ENCODE data around the gene METTL16.
A peak's percentile ranks its signal among the peaks of the same experiment; 100 is the strongest.

The METTL16 gene

DNA sequence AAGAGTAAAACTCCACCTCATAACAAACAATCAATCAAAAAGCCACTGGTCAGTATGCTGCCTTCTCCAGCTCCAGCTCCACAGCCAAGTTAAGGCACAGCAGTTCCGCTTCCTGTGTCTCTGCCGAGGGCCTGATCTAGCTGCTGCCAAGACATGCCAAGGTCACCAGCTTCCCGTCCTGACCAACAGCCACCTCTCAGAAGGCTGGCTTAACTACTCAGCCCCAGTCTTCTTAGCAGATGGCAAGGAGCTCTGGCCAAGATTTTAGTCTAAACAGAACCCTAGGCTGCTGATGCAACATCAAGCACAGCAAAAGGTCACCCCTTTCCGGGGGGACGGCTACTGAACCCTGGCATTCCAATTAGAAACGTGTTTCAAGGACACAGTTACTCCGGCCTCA is 93.1 kb downstream of the METTL16 start:
- DNase-seq (ENCODE audit: low read depth), result no peak
- H3K4me3 ChIP-seq (ENCODE audit: control insufficient read depth, low read depth, low read length), result no peak overlapping the region
- TF ChIP-seq, protein P1, sequence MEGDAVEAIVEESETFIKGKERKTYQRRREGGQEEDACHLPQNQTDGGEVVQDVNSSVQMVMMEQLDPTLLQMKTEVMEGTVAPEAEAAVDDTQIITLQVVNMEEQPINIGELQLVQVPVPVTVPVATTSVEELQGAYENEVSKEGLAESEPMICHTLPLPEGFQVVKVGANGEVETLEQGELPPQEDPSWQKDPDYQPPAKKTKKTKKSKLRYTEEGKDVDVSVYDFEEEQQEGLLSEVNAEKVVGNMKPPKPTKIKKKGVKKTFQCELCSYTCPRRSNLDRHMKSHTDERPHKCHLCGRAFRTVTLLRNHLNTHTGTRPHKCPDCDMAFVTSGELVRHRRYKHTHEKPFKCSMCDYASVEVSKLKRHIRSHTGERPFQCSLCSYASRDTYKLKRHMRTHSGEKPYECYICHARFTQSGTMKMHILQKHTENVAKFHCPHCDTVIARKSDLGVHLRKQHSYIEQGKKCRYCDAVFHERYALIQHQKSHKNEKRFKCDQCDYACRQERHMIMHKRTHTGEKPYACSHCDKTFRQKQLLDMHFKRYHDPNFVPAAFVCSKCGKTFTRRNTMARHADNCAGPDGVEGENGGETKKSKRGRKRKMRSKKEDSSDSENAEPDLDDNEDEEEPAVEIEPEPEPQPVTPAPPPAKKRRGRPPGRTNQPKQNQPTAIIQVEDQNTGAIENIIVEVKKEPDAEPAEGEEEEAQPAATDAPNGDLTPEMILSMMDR (IDR thresholded peaks at IDR 0.05; ENCODE audit: control insufficient read depth, insufficient read depth, low read depth, low read length, missing control alignments), result no peak

DNA sequence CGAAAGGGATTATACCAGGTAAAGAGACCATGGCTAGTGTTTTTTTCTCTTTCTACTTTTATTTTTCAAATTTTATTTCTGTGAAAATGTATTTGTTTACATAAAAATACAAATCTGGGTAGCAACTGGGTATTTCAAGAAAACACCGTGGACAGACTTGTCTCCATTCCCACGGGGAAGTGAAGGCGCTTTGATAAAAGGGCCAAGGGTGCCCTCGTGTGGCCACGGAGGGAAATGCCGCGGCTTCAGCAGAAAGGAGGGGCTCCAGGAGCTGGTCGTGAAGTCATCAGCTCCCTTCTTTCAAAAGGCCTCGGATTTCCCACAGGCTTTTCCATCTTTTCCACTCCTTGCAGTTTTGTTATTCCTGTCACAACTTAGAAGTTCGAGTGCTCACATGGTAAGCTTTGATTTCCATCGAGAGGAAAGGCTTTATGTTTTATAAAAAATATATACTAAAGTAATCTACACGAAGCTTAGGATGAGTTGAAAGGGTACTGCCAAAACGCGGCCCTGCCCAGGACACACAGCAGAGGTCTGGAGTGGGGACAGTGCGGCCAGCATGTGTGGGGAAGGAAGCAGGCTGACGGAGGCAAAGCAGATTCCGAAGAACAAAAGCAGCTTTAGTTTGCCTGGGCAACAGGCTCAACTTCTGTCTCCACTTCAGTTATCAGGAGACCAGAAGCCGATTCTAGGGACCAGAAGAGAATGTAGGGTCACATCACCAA is 95.5 kb downstream of the METTL16 start:
- H3K4me3 ChIP-seq (ENCODE audit: control insufficient read depth, low read depth, low read length), result no peak overlapping the region
- peak; percentile 54 for DNase-seq (ENCODE audit: low read depth)
- TF ChIP-seq, protein P1 (IDR thresholded peaks at IDR 0.05; ENCODE audit: control insufficient read depth, insufficient read depth, low read depth, low read length, missing control alignments), result peak; percentile 86

DNA sequence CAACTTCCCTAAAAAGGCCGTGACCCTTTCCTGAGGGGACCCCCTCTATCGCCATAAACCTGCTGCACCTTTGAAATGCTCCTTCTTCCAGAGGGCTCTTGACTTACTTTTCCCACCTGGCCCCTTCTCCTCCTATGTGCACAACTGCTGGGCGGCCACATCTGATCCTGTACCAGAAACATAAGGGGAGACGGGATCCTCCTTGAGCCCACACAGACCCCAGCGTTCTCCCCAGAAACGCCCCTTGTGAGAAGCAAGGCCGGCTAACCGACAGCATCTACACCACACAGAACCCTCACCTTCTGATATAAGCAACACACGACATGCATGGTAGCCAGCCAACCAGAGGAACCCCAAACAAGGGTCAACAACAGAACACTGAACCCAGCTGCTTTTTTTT is 96.6 kb downstream of the METTL16 start:
- H3K4me3 ChIP-seq (ENCODE audit: control insufficient read depth, low read depth, low read length), result no peak overlapping the region
- DNase-seq (ENCODE audit: low read depth), result no peak
- TF ChIP-seq, protein P1 (IDR thresholded peaks at IDR 0.05; ENCODE audit: control insufficient read depth, insufficient read depth, low read depth, low read length, missing control alignments), result no peak

DNA sequence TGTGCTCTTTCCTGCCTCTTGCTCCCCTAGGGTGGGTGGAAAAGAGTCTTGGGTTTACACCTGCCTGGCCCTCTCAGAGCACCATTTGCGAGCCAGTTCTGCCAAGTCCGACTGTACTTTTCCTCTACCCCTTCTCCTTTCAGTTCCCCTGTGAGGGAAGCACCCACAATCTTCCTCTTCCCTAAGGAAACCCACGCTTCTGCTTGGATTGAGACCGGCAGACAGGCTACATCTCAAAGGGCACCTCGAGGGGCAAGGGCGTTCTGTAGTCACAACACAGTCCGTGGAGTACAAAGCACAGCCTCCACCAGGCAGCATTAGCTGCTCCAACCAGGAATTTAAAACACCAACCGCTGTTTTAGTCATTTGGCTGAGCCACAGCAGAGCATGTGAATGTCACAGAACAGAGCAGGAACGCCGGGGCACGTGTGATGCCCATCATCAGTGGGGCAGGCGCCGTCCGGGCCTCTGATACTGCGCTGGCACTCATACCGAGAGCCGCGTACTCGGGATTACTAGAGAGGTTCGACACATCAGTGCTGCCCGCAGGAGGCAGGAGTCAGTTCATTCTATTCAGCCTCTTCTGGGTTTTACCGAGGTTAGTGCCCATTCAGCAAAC is 97.1 kb downstream of the METTL16 start:
- TF ChIP-seq, protein P1 (IDR thresholded peaks at IDR 0.05; ENCODE audit: control insufficient read depth, insufficient read depth, low read depth, low read length, missing control alignments), result no peak
- H3K4me3 ChIP-seq (ENCODE audit: control insufficient read depth, low read depth, low read length), result no peak overlapping the region

DNA sequence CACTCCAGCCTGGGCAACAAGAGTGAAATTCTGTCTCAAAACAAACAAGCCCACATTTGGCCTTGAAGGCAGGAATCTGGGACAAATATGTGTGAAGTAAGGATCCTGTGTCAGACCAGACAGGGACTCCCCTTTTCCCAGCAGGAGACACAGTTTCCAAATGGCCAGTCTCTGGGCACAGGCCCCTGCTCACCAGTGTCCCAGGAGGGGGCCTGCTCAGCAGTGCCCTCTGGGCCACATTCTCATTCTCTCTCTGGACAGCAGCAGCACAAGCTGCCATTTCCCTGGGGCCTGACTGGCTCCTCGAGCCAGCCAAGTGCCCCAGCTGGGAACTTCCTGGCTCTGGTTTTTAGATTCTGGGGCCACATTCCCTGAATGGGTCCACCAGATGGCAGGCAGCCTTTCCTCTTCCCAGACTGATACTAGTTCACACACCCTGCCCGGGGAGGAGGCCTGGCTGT is 99.1 kb downstream of the METTL16 start:
- no peak overlapping the region for H3K4me3 ChIP-seq (ENCODE audit: control insufficient read depth, low read depth, low read length)
- DNase-seq (ENCODE audit: low read depth), result no peak
- TF ChIP-seq, protein P1 (IDR thresholded peaks at IDR 0.05; ENCODE audit: control insufficient read depth, insufficient read depth, low read depth, low read length, missing control alignments), result peak; percentile 39

More for the DNA sequence above, 97.1 kb downstream of the METTL16 start:
- DNase-seq (ENCODE audit: low read depth), result no peak

DNA sequence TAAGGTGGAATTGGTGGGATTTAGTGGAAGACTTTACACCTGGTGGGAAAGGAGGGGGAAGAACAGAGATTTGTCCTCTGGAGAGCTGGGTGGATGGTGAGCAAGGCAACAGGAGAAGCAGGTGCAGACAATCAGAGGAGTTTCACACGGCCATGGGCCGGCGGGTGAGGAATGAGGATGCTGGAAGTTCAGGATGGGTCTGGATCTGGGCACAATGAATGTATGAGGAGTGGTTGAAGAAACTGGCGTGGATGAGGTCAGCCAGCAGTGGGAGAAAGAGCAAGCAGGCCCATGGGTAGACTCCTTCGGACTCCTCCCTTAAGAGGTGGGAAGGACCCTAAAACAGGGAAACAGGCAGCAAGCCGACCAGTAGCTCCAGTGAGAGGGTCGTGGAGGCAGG is 100.7 kb downstream of the METTL16 start:
- TF ChIP-seq, protein P1 (IDR thresholded peaks at IDR 0.05; ENCODE audit: control insufficient read depth, insufficient read depth, low read depth, low read length, missing control alignments), result no peak
- no peak for DNase-seq (ENCODE audit: low read depth)
- no peak overlapping the region for H3K4me3 ChIP-seq (ENCODE audit: control insufficient read depth, low read depth, low read length)

Data from AG09309 (cell line).